ENCODE results near the gene AAK1. TPM values are rescaled to one million over a fixed set of nuclear protein-coding genes. Genes with fewer than 3 reads are reported as not detected.

The AAK1 gene
- total and polyA plus RNA-seq, 8 donors = 12.9 to 115 (median 66.8) TPM

- no peak overlapping the region for H3K27ac ChIP-seq
- WGBS, 5 donors = 78 to 87% (median 83%) methylated on average over 5 of the region's 5 CpGs
- H3K27me3 ChIP-seq = no peaks in the 10 kb centered on the region
- no peak for DNase-seq
- peaks cover 7 to 24% (median 15%) of the 10 kb centered on the region in 4 donors for H3K4me1 ChIP-seq
- no peak for TF ChIP-seq POLR2A (IDR thresholded peaks at IDR 0.05)
- no peak for TF ChIP-seq EP300 (IDR thresholded peaks at IDR 0.05)
- TF ChIP-seq POLR2AphosphoS5 (IDR thresholded peaks at IDR 0.05) = no peak
- TF ChIP-seq, protein P1, sequence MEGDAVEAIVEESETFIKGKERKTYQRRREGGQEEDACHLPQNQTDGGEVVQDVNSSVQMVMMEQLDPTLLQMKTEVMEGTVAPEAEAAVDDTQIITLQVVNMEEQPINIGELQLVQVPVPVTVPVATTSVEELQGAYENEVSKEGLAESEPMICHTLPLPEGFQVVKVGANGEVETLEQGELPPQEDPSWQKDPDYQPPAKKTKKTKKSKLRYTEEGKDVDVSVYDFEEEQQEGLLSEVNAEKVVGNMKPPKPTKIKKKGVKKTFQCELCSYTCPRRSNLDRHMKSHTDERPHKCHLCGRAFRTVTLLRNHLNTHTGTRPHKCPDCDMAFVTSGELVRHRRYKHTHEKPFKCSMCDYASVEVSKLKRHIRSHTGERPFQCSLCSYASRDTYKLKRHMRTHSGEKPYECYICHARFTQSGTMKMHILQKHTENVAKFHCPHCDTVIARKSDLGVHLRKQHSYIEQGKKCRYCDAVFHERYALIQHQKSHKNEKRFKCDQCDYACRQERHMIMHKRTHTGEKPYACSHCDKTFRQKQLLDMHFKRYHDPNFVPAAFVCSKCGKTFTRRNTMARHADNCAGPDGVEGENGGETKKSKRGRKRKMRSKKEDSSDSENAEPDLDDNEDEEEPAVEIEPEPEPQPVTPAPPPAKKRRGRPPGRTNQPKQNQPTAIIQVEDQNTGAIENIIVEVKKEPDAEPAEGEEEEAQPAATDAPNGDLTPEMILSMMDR (IDR thresholded peaks at IDR 0.05) = no peak
- H3K9me3 ChIP-seq = no peaks in the 10 kb centered on the region
- no peak overlapping the region for H3K4me3 ChIP-seq
- intact Hi-C loops (cut with DNase I; ENCODE audit: low total_unique reads) = no loop called here
- H3K36me3 ChIP-seq = no peaks in the 10 kb centered on the region
These were observed 46.4 kb downstream of the AAK1 start for GRCh38 chr2:69597105-69597504.

- TF ChIP-seq POLR2A (IDR thresholded peaks at IDR 0.05) (no peak), EP300 (IDR thresholded peaks at IDR 0.05) (no peak)
- TF ChIP-seq, protein P1 (IDR thresholded peaks at IDR 0.05) = no peak
- 83 to 91% (median 87%) methylated on average over 3 of the region's 3 CpGs for whole genome bisulfite sequencing, 5 donors
- no peaks in the 10 kb centered on the region for H3K27me3 ChIP-seq
- intact Hi-C loops (cut with DNase I; ENCODE audit: low total_unique reads) = no loop called here
- no peak overlapping the region for H3K27ac ChIP-seq
- DNase-seq = no peak
- H3K36me3 ChIP-seq = no peaks in the 10 kb centered on the region
- H3K9me3 ChIP-seq = no peaks in the 10 kb centered on the region
- peaks cover 0 to 17% (median 9%) of the 10 kb centered on the region in 4 donors for H3K4me1 ChIP-seq
- no peak overlapping the region for H3K4me3 ChIP-seq
These were observed 49.2 kb downstream of the AAK1 start for GRCh38 chr2:69594341-69594740.

- Histone ChIP-seq H3K4me1 (peaks cover 4 to 20% (median 13%) of the 10 kb centered on the region in 4 donors), H3K36me3 (no peaks in the 10 kb centered on the region), H3K9me3 (no peaks in the 10 kb centered on the region), H3K27ac (no peak overlapping the region), H3K27me3 (no peaks in the 10 kb centered on the region), H3K4me3 (no peak overlapping the region)
- no peak for DNase-seq
- intact Hi-C loops (cut with DNase I; ENCODE audit: low total_unique reads) = no loop called here
- TF ChIP-seq POLR2AphosphoS5 (IDR thresholded peaks at IDR 0.05) = no peak
- TF ChIP-seq, protein P1 (IDR thresholded peaks at IDR 0.05) = no peak
- no peak for TF ChIP-seq POLR2A (IDR thresholded peaks at IDR 0.05)
- no peak for TF ChIP-seq EP300 (IDR thresholded peaks at IDR 0.05)
These were observed 51.0 kb downstream of the AAK1 start for GRCh38 chr2:69592511-69592910.

GRCh38 chr2:69589973-69590652, 53.4 kb downstream of the AAK1 start:
- intact Hi-C loops (cut with DNase I; ENCODE audit: low total_unique reads) = no loop called here
- H3K27me3 ChIP-seq = no peaks in the 10 kb centered on the region

More at GRCh38 chr2:69589973-69590652, 53.4 kb downstream of the AAK1 start:
- no peaks in the 10 kb centered on the region for H3K36me3 ChIP-seq
- peaks cover 4 to 34% (median 16%) of the 10 kb centered on the region in 4 donors for H3K4me1 ChIP-seq
- no peaks in the 10 kb centered on the region for H3K9me3 ChIP-seq
- DNase-seq = no peak
- WGBS, 5 donors = 65 to 75% (median 74%) methylated on average over 8 of the region's 8 CpGs
- TF ChIP-seq POLR2A (IDR thresholded peaks at IDR 0.05) (no peak), POLR2AphosphoS5 (IDR thresholded peaks at IDR 0.05) (no peak), EP300 (IDR thresholded peaks at IDR 0.05) (no peak)
- TF ChIP-seq, protein P1 (IDR thresholded peaks at IDR 0.05) = no peak
- H3K4me3 ChIP-seq = no peak overlapping the region
- no peak overlapping the region for H3K27ac ChIP-seq

All from stomach (tissue), 9 donors.